Caki2 (cell line): Measurements from ENCODE around the gene SCRN2. TPM values are rescaled to one million over a fixed set of nuclear protein-coding genes. Genes with fewer than 3 reads are reported as not detected.

Source experiments
- DNase-seq: peaks from one replicate; pipeline ENCODE4 v3.0.0-alpha.2; 2015; ENCODE audit warnings: low read depth
- in situ Hi-C: cut with HindIII; loops from 2 replicates; pipeline ENCODE4 v1.10.0; 2016; ENCODE audit warnings: low sequenced_read_pairs, low pct_unique_long_range_greater_than_20kb, mixed read lengths
- total RNA-seq: library from RNA; depleted of rRNA; stranded (reverse); fragments of >200 nt; shearing (Covaris generic); gene quantifications from 2 replicates; pipeline ENCODE4 v1.2.3, GENCODE V29; 2014; ENCODE audit warnings: low replicate concordance

SCRN2 gene
- total RNA-seq, 1 experiment from 2014 or later = 46.0 TPM

DNA sequence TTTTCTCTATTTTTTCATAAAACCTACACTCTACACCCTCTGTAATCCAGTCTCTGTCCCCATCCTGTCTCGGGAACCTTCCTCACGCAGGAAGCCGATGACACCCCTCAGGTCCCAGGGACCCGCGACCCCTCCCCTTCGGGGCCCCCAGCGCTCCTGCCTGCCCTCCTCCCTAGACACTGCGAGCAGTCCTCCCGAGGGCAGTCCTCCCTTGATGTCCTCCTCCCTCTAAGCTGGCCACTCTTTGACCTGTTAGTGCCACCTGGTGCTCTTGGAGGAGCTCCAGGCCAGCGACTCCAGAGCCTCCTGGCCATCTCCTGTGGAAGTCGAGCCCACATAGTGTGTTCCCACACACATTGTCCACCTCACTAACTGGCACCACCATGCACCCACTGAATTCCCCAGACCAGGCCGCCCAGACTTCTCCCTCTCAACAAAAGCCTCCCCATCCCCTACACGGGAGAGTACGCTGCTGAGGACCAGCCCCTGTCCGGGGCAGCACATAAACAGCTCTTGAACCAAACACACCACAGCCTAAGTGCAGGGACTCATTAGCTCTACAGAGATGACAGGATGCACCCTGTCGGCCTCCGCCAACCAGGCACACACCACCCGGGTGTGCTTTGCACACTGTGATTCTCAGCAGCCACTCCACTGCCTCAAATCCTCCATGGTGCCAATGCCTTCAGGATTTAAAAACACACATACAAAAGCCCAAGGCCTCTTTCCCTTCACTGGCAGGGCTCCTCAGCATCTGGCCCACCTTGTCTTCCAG, 28.7 kb downstream of the SCRN2 start:
- in situ Hi-C loops = no loop called here
- DNase-seq = no peak

DNA sequence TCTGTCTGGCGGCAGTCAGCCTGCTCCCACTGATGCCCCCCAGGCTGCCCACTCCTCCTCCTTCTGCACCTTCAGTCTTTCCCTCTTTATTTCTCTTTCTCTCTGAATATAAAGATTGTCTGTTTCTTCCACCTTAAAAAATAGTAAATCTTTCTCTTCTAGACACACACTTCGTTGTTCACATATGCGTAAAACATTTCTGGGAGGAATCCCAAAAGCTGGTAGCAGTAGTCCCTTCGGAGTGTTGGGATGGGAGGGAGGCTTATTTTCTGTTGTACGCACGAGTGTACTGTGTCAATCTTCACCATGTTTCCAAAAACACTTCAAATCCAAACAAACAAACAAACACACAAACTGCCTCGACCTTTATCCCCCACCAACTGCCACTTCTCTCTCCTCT, 29.4 kb downstream of the SCRN2 start:
- no peak for DNase-seq
- in situ Hi-C loops = no loop called here

DNA sequence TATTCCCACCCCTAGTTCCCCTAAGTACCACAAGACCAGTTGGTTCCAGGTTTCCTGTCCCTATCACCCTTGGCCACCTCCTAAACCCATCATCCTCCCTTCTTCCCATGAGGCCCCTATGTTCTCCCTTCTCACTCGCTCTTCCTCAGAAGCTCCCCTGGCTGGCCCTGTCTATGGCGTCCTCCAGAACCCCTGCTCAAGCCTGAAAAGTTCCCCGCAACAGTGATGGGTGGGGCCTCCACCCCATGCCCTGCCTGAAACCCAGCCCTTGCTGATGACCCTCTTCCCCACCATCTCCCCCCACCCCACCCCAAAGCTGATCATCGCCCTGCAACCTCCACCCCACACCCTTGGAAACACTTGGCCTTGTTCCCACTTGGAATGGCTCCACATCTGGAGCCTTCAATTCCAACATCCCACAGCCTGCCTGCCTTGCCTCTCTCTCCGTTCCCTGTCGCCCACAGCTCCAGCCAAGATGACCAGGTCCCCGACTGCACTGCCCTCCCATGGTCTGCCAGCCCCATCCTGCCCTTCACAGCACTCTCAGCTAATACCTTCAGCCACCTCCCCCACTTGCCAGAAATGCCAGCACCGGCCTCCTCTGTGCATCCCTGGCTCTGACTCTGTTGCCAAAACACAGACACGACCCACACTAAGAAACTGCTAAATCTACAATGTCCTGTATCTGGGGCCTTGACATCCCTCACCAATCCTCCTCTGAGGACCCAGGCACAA, 30.0 kb downstream of the SCRN2 start:
- no peak for DNase-seq
- in situ Hi-C loops = no loop called here

DNA sequence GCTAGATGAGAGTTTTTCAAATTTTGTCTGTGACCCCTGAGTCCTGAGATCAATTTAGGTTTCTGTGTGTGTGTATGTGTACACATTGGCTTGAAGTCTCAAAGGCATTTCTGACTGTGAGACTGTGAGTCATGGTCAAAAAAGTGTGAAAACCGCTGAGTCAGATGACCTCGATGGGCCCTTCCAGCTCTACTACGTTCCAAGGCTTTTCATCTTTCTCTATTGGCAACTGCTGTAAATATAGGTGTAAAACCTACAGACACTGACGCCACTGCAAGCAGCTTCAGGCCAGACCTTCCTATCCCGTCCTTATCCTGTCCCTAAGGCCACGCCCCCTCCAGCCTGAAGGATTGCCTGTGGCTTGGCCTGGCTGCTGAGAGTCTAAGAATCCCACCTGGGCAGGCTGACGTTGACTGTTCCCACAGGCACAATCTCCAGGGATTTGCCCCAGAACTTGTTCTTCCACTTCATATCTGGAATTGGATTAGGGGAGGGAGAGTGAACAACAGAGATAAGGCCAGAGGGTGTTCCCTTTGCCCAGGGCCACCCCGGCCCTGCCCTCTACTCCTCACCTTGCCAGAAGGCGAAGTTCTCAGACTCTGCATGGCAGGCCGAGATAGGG, 30.8 kb downstream of the SCRN2 start:
- DNase-seq = peak; percentile 95
- in situ Hi-C loops = no loop called here

DNA sequence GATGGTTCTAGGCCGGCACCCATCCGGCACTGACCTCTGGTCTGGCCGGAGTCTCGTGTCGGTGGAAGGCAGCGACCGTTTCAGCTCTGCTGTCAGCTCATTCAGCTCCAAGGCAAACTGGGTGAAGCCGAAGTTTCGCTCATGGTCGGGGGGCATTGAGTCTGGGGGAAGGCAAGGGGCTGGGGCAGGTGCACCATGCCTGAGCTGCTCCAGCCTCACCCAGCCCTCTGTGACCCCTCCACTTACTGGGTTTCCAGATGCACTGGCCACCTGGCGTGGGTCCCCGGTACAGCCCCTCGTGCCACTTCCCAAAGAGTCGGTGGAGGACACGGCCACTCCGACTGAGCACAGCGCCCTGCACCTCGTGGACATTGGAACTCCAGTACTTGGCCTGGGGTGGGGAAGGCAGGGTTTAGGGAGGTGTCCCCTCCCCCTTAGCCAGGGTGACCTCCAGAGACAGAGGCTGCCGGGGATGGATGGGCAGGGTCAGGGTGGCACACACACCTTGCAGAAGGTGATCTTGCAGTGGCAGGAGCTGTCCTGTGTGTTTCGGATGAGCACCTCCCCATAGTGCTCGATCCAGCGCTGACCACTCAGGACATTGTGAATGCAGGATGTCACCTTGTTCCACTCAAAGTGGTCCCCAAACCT, 32.1 kb downstream of the SCRN2 start:
- no peak for DNase-seq
- in situ Hi-C loops = no loop called here

DNA sequence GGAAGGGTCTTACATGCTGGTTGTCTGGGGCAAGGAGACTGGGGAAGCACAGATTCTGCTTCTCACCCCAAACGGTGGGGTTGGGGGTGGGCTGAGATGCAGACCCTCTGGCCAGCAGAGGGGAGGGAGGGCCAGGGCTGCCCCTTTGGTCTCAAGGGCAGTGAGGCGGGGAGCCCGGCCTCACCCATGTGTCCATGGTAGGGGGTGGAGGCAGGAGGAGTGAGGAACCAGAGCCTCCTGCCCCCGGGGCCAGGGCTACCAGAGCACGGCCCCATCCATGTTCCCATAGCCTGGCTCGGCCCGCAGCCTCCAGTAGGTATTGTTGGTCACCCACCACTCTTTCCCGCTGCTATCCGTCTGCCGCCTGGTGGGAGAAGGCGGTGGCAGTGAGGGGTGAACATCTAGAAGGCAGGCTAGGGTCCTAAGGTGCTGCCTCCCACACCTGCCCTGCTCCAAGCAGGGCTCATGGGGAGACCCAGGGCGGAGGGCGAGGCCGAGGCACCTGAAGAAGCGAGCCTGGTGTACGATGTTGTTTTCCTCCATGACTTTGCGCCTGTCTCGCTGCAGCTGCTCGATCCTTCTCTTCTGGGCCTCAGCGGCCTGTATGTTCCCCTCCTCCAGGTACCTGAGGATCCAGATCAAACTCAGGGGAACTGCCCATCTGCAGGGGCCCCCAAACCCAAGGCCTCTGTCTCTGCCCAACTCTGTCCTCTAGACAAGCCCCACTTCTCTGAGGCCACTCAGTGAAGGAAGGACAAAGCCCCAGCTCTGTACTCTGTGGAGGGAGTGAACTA, 32.8 kb downstream of the SCRN2 start:
- in situ Hi-C loops = no loop called here
- DNase-seq = no peak

DNA sequence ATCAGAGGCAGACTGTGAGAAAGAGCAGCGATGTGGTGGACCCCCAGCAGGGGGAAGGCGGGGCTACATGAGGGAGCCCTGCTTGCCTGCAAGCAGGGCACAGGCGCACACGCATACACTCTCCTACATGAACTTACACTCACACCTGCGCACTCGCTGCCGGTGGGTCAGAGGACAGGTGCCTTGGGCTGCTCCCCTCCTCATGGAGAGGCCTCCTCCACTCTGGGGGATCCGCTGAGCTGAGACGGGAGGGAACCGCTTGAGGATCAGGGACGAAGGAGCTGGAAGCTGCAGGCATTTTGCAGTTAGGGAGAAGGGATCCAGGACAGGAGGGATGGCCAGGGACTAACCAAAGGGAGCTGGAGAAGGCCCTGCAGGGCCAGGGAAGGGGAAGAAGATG, 33.7 kb downstream of the SCRN2 start:
- DNase-seq = no peak
- in situ Hi-C loops = no loop called here

DNA sequence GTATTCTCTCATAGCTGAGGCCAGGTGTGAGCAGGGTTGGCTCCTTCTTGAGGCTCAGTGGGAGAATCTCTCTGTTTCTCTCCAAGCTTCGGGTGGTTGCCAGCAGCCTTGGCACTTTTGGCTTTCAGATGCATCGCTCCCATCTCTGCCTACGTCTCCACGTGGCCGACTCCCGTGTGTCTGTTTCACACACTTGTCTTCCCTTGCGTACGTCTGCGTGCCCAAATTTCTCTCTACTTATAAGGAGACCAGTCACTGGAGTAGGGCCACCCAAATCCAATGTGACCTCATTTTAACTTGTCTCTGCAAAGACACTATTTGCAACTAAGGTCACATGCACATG, 34.2 kb downstream of the SCRN2 start:
- DNase-seq = no peak
- in situ Hi-C loops = no loop called here

DNA sequence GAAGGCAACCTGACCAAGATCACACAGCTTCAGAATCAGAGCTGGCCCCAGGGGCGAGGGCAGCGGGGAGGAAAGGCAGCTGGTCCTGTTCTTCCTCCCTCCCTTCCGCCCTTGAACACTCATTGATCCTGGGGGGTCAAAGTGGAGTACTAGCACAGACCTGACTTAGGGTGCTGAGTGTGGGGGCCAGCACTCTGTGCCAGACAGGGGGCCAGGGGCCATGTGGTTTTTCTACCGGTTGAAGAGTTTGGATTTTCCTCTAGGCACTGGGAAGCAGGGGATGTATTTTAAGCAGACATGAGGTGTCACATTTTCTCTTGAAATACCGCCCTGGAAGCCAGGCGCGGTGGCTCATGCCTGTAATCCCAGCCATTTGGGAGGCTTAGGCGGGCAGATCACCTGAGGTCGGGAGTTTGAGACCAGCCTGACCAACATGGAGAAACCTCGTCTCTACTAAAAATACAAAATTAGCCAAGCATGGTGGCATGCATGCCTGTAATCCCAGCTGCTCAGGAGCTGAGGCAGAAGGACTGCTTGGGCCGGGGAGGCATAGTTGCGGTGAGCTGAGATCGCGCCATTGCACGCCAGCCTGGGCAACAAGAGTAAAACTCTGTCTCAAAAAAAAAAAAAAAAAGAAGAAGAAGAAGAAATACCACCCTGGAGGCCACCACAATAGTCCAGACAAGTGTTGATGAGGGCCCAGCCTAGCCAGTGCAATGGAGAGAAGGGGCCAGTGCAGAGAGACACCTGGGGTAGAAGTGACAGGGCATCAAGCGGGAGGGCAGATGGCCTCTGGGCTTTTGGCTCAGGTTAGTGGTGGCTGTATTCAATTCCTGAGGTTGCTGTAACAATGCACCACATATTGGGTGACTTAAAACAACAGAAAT, 34.8 kb downstream of the SCRN2 start:
- in situ Hi-C loops = no loop called here
- no peak for DNase-seq

DNA sequence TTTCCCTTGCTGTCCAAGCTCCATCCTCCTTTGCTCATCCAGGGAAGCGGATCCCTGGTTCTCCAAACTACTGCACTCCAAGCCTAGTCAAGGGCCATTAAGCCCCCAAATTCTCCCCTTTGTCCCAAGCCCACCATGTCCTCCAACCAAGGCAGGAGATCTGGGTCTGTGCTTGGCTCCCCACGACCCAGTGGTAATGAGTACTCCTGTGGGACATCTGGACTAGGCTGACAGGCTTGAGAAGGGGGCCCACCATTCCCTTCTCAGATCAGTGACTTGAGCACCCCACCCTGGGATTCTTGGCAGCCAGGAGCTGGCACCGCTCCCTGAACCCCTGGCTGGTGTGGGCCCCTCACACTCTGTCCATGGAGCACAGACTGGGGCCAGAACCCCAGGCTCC, 36.6 kb downstream of the SCRN2 start:
- no peak for DNase-seq
- in situ Hi-C loops = no loop called here

DNA sequence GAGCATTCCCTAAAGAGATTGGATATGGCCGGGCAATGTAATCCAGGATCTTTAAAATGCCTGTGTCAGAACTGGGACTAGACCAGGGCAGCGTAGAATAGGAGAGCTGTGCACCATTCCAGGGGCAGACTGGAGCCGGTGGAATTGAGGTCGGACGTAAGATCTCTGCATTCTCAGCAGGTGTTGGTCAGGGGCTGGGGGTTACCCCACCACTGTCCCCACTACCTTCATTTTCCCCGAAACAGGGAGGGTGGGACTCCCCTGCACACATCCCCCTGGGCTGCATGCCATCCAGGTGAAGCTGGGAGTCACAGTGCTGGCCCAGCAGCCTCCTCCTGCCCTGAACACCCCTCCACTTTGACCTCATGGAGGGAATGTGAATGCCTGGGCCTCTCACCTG, 37.3 kb downstream of the SCRN2 start:
- in situ Hi-C loops = no loop called here
- no peak for DNase-seq

DNA sequence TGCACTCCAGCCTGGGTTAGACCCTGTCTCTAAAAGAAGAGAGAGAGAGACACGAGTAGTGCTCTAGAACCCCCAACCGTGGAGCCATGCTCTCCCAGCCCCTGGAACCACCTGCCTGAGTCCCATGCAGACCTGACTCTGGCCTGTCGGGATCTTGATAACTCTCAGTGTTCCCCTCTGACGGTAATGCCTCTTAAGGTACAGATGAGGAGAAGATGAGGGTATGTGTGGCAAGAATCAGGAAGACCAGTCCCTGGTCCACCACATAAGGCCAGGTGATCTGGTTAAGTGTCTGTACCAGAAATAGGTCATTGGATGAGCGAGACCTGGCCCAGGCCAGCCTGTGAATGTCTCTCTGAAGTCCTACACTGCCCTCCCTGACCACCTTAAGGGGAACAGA, 37.9 kb downstream of the SCRN2 start:
- in situ Hi-C loops = no loop called here
- DNase-seq = no peak

DNA sequence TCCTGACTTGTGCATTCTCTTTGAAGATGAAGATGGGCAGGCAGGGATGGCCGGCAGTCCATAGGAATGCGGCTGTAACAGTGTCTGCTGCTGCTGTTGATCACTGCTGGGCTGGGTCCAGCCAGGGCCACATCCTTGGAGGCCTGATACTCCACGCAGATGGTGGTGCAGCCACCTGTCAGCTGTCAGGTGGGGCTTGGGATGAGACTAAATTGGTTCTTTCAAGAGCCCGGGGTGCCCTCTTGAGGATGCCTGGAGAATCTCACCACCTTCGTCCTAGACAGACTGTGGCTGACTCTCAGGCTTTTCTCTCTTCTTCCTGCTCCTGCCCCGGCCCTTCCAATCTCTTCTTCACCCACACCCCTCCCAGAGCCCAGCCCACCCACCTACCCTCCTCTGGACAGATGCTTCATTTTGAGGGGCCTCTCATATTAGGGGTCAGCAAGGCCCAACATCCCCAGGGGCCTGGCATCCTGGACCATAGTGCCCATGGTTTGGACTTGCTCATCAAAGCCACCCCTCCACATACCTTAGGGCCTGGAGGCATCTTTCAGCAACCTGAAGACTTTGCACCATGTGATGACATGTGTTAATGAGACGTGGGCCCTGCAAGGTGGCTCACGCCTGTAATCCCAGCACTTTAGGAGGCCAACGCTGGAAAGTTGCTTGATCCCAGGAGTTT, 38.6 kb downstream of the SCRN2 start:
- in situ Hi-C loops = no loop called here
- DNase-seq = peak; percentile 49

DNA sequence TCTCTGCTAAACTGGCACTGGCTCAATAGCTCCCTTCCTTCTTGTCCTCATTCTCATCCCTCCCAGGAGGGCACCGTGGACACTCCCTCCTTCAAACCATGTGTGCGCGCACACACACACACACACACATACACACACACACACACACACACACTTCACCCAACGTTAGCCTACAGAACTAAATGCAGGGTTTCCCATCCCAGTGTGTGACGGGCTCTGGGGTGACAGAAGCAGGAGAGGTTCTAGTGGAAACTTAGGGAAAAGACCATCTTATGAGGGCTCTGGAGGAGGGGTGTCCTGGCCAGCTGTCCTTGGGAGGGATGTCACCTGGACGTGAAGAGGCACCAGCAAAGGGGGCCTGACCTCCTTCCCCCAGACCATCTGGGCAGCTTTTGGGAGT, 39.2 kb downstream of the SCRN2 start:
- in situ Hi-C loops = no loop called here

DNA sequence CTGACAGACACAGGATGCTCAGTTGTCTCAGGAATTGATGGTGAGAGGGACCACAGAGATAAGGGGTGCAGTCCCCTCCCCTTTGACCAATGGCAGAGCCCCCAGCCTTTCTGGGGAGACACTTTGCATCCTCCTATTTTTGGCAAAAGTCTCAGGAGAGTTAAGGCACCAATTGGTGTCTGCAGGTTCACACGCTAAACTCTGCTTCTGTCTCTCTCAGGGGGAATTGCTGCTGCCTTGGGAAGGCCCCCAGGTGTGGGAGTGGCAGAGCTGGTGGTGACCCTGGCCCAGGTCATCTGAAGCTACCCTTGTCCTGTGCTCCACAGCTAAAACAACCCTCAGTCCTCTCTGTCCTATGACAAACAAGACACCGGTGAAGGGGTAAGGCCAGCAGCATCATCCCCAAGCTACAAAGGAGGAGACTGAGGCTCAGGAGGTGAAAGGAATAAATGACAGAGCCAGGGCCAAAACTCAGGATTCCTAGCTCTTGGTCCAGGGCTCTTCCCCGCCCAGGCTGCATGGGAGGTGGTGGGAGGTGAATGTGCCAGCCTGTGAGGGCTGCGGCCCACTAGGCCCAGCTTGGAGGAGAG, 39.8 kb downstream of the SCRN2 start:
- in situ Hi-C loops = no loop called here
- no peak for DNase-seq

More for the DNA sequence above, 39.2 kb downstream of the SCRN2 start:
- no peak for DNase-seq

DNA sequence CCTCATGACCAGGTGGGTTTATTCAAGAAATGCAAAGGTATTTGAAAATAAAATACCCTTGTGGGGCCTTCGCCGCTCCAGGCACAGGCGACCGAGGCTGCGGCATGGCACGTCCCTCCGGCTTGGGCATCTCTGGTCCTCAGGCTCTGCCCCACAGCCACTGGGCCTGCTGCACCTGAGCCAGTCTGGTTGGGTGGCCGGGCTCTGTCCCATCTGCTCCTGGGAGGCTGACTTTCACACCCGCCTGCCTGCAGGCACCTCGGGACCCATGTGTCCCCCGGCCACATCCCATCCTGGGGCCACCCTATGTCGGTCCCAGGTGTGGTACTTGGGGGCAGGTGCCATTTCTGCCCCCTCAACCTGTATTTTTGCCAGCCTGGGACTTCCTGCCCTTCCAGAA, 40.4 kb downstream of the SCRN2 start:
- in situ Hi-C loops = no loop called here
- DNase-seq = no peak

DNA sequence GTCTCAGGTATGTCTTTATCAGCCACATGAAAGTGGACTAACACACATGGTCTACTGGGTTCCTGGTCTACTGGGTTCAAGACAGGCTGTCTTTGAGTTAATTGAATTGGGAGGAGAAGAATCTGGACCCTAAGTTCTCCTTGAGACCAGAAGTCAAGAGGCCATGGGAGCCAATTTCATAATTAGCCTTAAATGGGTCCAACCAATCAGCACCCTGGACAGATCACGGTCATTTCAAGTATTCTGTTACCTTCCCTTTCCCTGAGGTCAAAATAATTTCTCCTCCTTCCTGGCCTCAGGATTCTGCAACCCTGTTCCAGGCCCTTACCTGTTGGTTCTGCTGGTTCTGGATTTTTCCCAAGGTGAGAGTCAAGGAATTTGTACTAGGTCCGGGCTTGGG, 43.3 kb downstream of the SCRN2 start:
- DNase-seq = no peak
- in situ Hi-C loops = no loop called here
